H1 (cell line): ENCODE measurements around the gene NT5M. TPM values are rescaled to one million over a fixed set of nuclear protein-coding genes. Genes with fewer than 3 reads are reported as not detected.

Source experiments
- CTCF ChIA-PET: fragments of 300-600 bp; sonication (Branson Sonifier 250); formaldehyde crosslinking; loops from one replicate; lab custom pipeline; 2021; ENCODE audit not compliant: partially characterized antibody; lab: Charles Lee
- POLR2A ChIA-PET: fragments of 300-600 bp; sonication (Branson Sonifier 250); formaldehyde crosslinking; loops from one replicate; lab custom pipeline; 2021; ENCODE audit warnings: inconsistent platforms; ENCODE audit not compliant: partially characterized antibody; lab: Charles Lee
- DNase-seq, 2 experiments: peaks; one replicate each; pipeline versions ENCODE4 v3.0.0 to v3.0.0-alpha.2; 2010 to 2022; ENCODE audit warnings: low spot score in 2 of 2, low read depth in 1 of 2, mixed read lengths in 1 of 2
- FAIRE-seq: peaks from 2 replicates; lab custom pipeline; 2011; peaks lifted over from hg19 to GRCh38; lab: Jason Lieb, UNC
- H2AFZ ChIP-seq: 2 replicates; pipeline ENCODE4 v1.8.1; 2012; ENCODE audit warnings: low read length, inconsistent platforms
- H2AK5ac ChIP-seq: 2 replicates; pipeline ENCODE4 v1.6.1; 2013; ENCODE audit warnings: low read depth, low read length
- H2BK120ac ChIP-seq: replicated peaks from 2 replicates; pipeline ENCODE3; 2013; ENCODE audit warnings: low read depth, low read length, inconsistent platforms
- H2BK12ac ChIP-seq: 2 replicates; pipeline ENCODE4 v1.6.1; 2013; ENCODE audit warnings: low read depth, low read length
- H2BK15ac ChIP-seq: 2 replicates; pipeline ENCODE4 v1.6.1; 2013; ENCODE audit warnings: low read length
- H2BK20ac ChIP-seq: 2 replicates; pipeline ENCODE4 v1.6.1; 2013; ENCODE audit warnings: low read length
- H2BK5ac ChIP-seq: 2 replicates; pipeline ENCODE4 v1.6.1; 2013; ENCODE audit warnings: low read depth, low read length
- H3K14ac ChIP-seq: 2 replicates; pipeline ENCODE4 v1.6.1; 2013; ENCODE audit warnings: inconsistent platforms; ENCODE audit not compliant: insufficient read length
- H3K18ac ChIP-seq: 2 replicates; pipeline ENCODE4 v1.6.1; 2013; ENCODE audit warnings: low read length; ENCODE audit errors: extremely low read depth
- H3K23ac ChIP-seq: 2 replicates; pipeline ENCODE4 v1.6.1; 2013; ENCODE audit warnings: inconsistent platforms; ENCODE audit not compliant: insufficient read length
- H3K23me2 ChIP-seq: 2 replicates; pipeline ENCODE4 v1.6.1; 2013; ENCODE audit warnings: low read depth, low read length
- H3K27ac ChIP-seq: 2 replicates; pipeline ENCODE4 v1.6.1; 2011; ENCODE audit warnings: low read depth, low read length, inconsistent platforms
- H3K27me3 ChIP-seq, 4 experiments: replicated peaks in 1 of 4; 1 replicate in 1 of 4; 2 replicates in 3 of 4; pipeline versions ENCODE4 v1.6.1 to v1.8.1; 2011 to 2013; ENCODE audit warnings: low read length in 3 of 4, mild to moderate bottlenecking in 3 of 4, inconsistent platforms in 2 of 4, mixed read lengths in 2 of 4, moderate library complexity in 1 of 4; ENCODE audit not compliant: control insufficient read depth in 3 of 4, insufficient read depth in 3 of 4; ENCODE audit errors: extremely low read depth in 1 of 4
- H3K36me3 ChIP-seq, 4 experiments: 2 replicates each; pipeline versions ENCODE4 v1.6.1 to v1.8.1; 2011 to 2013; ENCODE audit warnings: mild to moderate bottlenecking in 4 of 4, low read length in 3 of 4, moderate library complexity in 2 of 4, control low read depth in 1 of 4, inconsistent platforms in 1 of 4; ENCODE audit not compliant: insufficient read depth in 4 of 4, control insufficient read depth in 2 of 4
- H3K4ac ChIP-seq: replicated peaks from 2 replicates; pipeline ENCODE3; 2013; ENCODE audit warnings: low read length, low read depth, mixed read lengths, inconsistent platforms; ENCODE audit not compliant: insufficient read length
- H3K4me1 ChIP-seq, 4 experiments: replicated peaks in 1 of 4; 1 replicate in 1 of 4; 2 replicates in 3 of 4; pipeline versions ENCODE4 v1.6.1 to v1.8.1; 2011 to 2013; ENCODE audit warnings: low read length in 3 of 4, inconsistent platforms in 2 of 4, mixed read lengths in 1 of 4; ENCODE audit not compliant: insufficient read depth in 4 of 4, control insufficient read depth in 3 of 4
- H3K4me2 ChIP-seq, 2 experiments: 2 replicates each; pipeline versions ENCODE4 v1.6.1 to v1.8.1; 2011 to 2013; ENCODE audit warnings: low read depth in 2 of 2, low read length in 2 of 2, control low read depth in 1 of 2, inconsistent platforms in 1 of 2, mild to moderate bottlenecking in 1 of 2; ENCODE audit not compliant: insufficient read depth in 1 of 2
- H3K4me3 ChIP-seq, 4 experiments: fragments of 200-600, 300-600 bp in 1 of 4; sonication (generic), shearing (Covaris generic), sonication (Bioruptor Twin) in 1 of 4; 2 replicates each; pipeline versions ENCODE4 v1.5.1 to v1.8.1; 2011 to 2016; ENCODE audit warnings: low read length in 4 of 4, low read depth in 3 of 4, control low read depth in 2 of 4, inconsistent platforms in 2 of 4, mild to moderate bottlenecking in 2 of 4, mixed read lengths in 1 of 4, moderate library complexity in 1 of 4; ENCODE audit not compliant: insufficient read depth in 2 of 4; ENCODE audit errors: extremely low read depth in 1 of 4
- H3K56ac ChIP-seq: replicated peaks from 2 replicates; pipeline ENCODE3; 2013; ENCODE audit warnings: low read depth, mild to moderate bottlenecking, mixed read lengths, low read length, inconsistent platforms; ENCODE audit not compliant: insufficient read length
- H3K79me1 ChIP-seq: 2 replicates; pipeline ENCODE4 v1.6.1; 2013; ENCODE audit warnings: low read depth, low read length, control low read depth
- H3K79me2 ChIP-seq, 2 experiments: 2 replicates each; pipeline versions ENCODE4 v1.6.1 to v1.8.1; 2012 to 2013; ENCODE audit warnings: low read length in 2 of 2, mild to moderate bottlenecking in 2 of 2, inconsistent platforms in 1 of 2; ENCODE audit not compliant: insufficient read depth in 2 of 2, control insufficient read depth in 1 of 2
- H3K9ac ChIP-seq, 4 experiments: replicated peaks in 1 of 4; 1 replicate in 1 of 4; 2 replicates in 3 of 4; pipeline versions ENCODE4 v1.6.1 to v1.8.1; 2011 to 2013; ENCODE audit warnings: low read depth in 3 of 4, low read length in 3 of 4, control low read depth in 2 of 4, mild to moderate bottlenecking in 2 of 4, moderate library complexity in 2 of 4, inconsistent platforms in 1 of 4; ENCODE audit errors: extremely low read depth in 1 of 4
- H3K9me3 ChIP-seq, 2 experiments: 2 replicates each; pipeline versions ENCODE4 v1.6.1 to v1.8.1; 2012 to 2013; ENCODE audit warnings: mild to moderate bottlenecking in 2 of 2, moderate library complexity in 2 of 2, control low read depth in 1 of 2, inconsistent platforms in 1 of 2, low read depth in 1 of 2, low read length in 1 of 2, mixed read lengths in 1 of 2; ENCODE audit not compliant: insufficient read depth in 2 of 2
- H4K20me1 ChIP-seq, 2 experiments: replicated peaks in 1 of 2; 2 replicates each; pipeline versions ENCODE3 to v1.8.1; 2011 to 2013; ENCODE audit warnings: inconsistent platforms in 2 of 2, low read length in 2 of 2, mild to moderate bottlenecking in 1 of 2; ENCODE audit not compliant: insufficient read depth in 2 of 2, control insufficient read depth in 1 of 2
- H4K5ac ChIP-seq: 2 replicates; pipeline ENCODE4 v1.6.1; 2013; ENCODE audit warnings: low read length, low read depth, mixed read lengths, inconsistent platforms; ENCODE audit not compliant: insufficient read length
- H4K8ac ChIP-seq: 2 replicates; pipeline ENCODE4 v1.8.0; 2013; ENCODE audit warnings: mild to moderate bottlenecking, moderate library complexity, low read length, inconsistent platforms; ENCODE audit not compliant: insufficient read depth; ENCODE audit errors: extremely low read depth
- H4K91ac ChIP-seq: replicated peaks from 2 replicates; pipeline ENCODE3; 2013; ENCODE audit warnings: low read length, mixed read lengths, inconsistent platforms; ENCODE audit not compliant: insufficient read length
- CBX8 ChIP-seq: fragments of 300-800, 300-1000 bp; sonication (generic); IDR thresholded peaks from 2 replicates; pipeline ENCODE4 v1.7.1; 2016; ENCODE audit warnings: low read depth, low read length, borderline replicate concordance
- CREB1 ChIP-seq: IDR thresholded peaks from 2 replicates; pipeline ENCODE4 v1.6.1; 2012; ENCODE audit warnings: inconsistent platforms
- CTBP2 ChIP-seq: IDR thresholded peaks from 2 replicates; pipeline ENCODE4 v1.7.0; 2011; ENCODE audit warnings: borderline replicate concordance, mild to moderate bottlenecking, moderate library complexity, mixed read lengths, low read length; ENCODE audit not compliant: insufficient read depth, insufficient read length
- EP300 ChIP-seq, 2 experiments: IDR thresholded peaks; 1 replicate in 1 of 2; 2 replicates in 1 of 2; pipeline ENCODE4 v1.6.1; 2011 to 2012; ENCODE audit warnings: low read depth in 2 of 2, low read length in 2 of 2, mild to moderate bottlenecking in 2 of 2, borderline replicate concordance in 1 of 2, inconsistent platforms in 1 of 2, moderate library complexity in 1 of 2
- HDAC2 ChIP-seq, 2 experiments: fragments of 300-600 bp in 1 of 2; sonication (generic) in 1 of 2; IDR thresholded peaks; 2 replicates each; pipeline ENCODE4 v1.6.1; 2011 to 2012; ENCODE audit warnings: low read depth in 2 of 2, low read length in 2 of 2, mild to moderate bottlenecking in 2 of 2, moderate library complexity in 2 of 2, borderline replicate concordance in 1 of 2, inconsistent platforms in 1 of 2
- KDM1A ChIP-seq: fragments of 200-600, 300-600 bp; sonication (generic); IDR thresholded peaks from 2 replicates; pipeline ENCODE4 v1.7.1; 2016; ENCODE audit warnings: mild to moderate bottlenecking, low read length, borderline replicate concordance
- RAD21 ChIP-seq, 2 experiments: IDR thresholded peaks in 1 of 2; conservative IDR thresholded peaks in 1 of 2; 2 replicates each; pipeline ENCODE4 v1.6.1; 2011; ENCODE audit warnings: low read depth in 2 of 2, low read length in 2 of 2, improper control_type of control experiment in 1 of 2, inconsistent platforms in 1 of 2, mild to moderate bottlenecking in 1 of 2, moderate library complexity in 1 of 2
- SP1 ChIP-seq: IDR thresholded peaks from 2 replicates; pipeline ENCODE4 v1.6.1; 2011; ENCODE audit warnings: low read depth, low read length
- TCF12 ChIP-seq: IDR thresholded peaks from 2 replicates; pipeline ENCODE4 v1.6.1; 2011; ENCODE audit warnings: low read depth, mild to moderate bottlenecking, low read length
- WGBS, 2 experiments: shearing (Covaris generic) in 1 of 2; methylation state at CpG; one replicate each; pipeline versions ENCODE4 v1.1.6 to v1.1.7; 2013 to 2015; ENCODE audit warnings: low lambda C conversion rate in 2 of 2, mixed read lengths in 2 of 2, inconsistent platforms in 1 of 2, low coverage in 1 of 2, missing lambda C conversion rate in 1 of 2; ENCODE audit not compliant: insufficient replicate concordance in 2 of 2, insufficient coverage in 1 of 2, insufficient read length in 1 of 2; ENCODE audit errors: extremely low coverage in 1 of 2, missing lambda C conversion rate in 1 of 2; 5-methylcytosine and 5-hydroxymethylcytosine counted together
- polyA plus RNA-seq, 7 experiments: library from polyadenylated mRNA; depleted of rRNA in 3 of 7; stranded (reverse) in 5 of 7; unstranded in 2 of 7; fragments of >200 nt in 5 of 7; fragments of 200-250 nt in 2 of 7; gene quantifications; 1 replicate in 5 of 7; 2 replicates in 1 of 7; 4 replicates in 1 of 7; pipeline versions ENCODE4 v1.2.1 to v1.2.3, GENCODE V29; 2011 to 2013; ENCODE audit warnings: missing spikeins in 2 of 7, mixed read lengths in 2 of 7
- total RNA-seq: library from RNA; stranded (reverse); fragmentation: NEBNext Ultra II Directional; extraction: Animal tissue kit (Norgen Biotek cat#: 25700); gene quantifications from 2 replicates; pipeline ENCODE4 v1.2.1, GENCODE V29; 2021

NT5M gene
- total and polyA plus RNA-seq, 2 of the 8 experiments (the other 6 are each of a cell fraction or from before 2014, with no cell fraction given), result 7.6 to 18.2 TPM

DNA sequence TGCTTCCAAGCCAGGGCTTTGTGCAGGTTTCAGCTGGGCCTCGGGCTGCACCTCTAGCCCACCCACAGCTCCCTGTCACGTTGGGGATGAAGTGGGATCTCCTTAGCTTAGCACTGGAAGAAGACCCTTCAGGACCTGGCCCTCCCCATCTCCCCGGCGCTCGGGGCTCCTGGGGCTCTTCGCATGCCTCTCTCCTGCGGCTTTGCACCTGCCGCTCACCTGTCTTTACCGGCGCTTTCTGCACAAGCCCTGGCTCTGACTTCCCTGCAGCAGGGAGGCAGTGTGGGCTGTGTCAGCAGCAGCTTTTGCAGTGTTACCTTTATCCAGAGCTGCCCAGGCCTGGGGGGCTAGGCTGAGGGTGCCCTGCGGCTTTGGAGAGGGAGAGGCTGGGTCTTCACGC lies 52.3 kb downstream of the NT5M start:
- H3K79me1 ChIP-seq, result no peaks in the 10 kb centered on the region
- no peaks in the 10 kb centered on the region for H3K79me2 ChIP-seq
- H2AFZ ChIP-seq, result peak overlapping the region; percentile 30; the same call in 1 of the 2 replicates
- no peaks in the 10 kb centered on the region for H4K20me1 ChIP-seq
- H2AK5ac ChIP-seq, result no peak overlapping the region
- H3K4me2 ChIP-seq, result peak overlapping the region in 1 of 2 experiments; percentile 44; a peak in 2 of 4 replicates
- H3K23ac ChIP-seq, result no peak overlapping the region
- H4K5ac ChIP-seq, result no peak overlapping the region
- H3K4me3 ChIP-seq, result no peak overlapping the region
- FAIRE-seq (no peak), DNase-seq (no peak)
- no peak overlapping the region for H3K9ac ChIP-seq
- CTCF ChIA-PET, result interaction anchor here (0.7 to 8.0 kb wide), 51 partner anchors 9 to 370 kb away, joined by 3 to 94 read pairs (median 5); partner anchors contain the start of gene RASD1
- 0 out of 2 replicates have a peak overlapping the region, but pooled peaks have one; percentile 48 for H3K18ac ChIP-seq
- no peaks in the 10 kb centered on the region for H3K9me3 ChIP-seq
- H3K23me2 ChIP-seq, result no peaks in the 10 kb centered on the region
- POLR2A ChIA-PET, result interaction anchor here (0.8 to 2.3 kb wide), 3 partner anchors 135 to 141 kb away, joined by 3 to 13 read pairs (median 5); partner anchors contain the start of gene RASD1
- H2BK5ac ChIP-seq, result no peak overlapping the region
- no peak overlapping the region for H3K56ac ChIP-seq
- peaks cover 0 to 17% (median 8%) of the 10 kb centered on the region in 4 experiments; a peak in 5 of 7 replicates for H3K4me1 ChIP-seq
- H3K27me3 ChIP-seq, result no peaks in the 10 kb centered on the region
- 78% methylated on average over 11 of the region's 12 CpGs; no CpG with 5 or more reads in 1 of the 2 experiments for WGBS, 2 experiments
- H4K91ac ChIP-seq, result peak overlapping the region; percentile 35
- no peak overlapping the region for H3K14ac ChIP-seq
- peak overlapping the region; percentile 29; the same call in 1 of the 2 replicates for H4K8ac ChIP-seq
- no peaks in the 10 kb centered on the region for H3K36me3 ChIP-seq
- H3K27ac ChIP-seq, result no peak overlapping the region
- H2BK15ac ChIP-seq, result no peak overlapping the region; the same call in 1 of the 2 replicates
- peak overlapping the region; percentile 28; the same call in 1 of the 2 replicates for H2BK12ac ChIP-seq
- H3K4ac ChIP-seq, result no peak overlapping the region
- no peak overlapping the region for H2BK120ac ChIP-seq
- no peak overlapping the region for H2BK20ac ChIP-seq
- no peak for TF ChIP-seq TCF12
- TF ChIP-seq CTBP2, result no peak
- TF ChIP-seq SP1, result no peak
- TF ChIP-seq RAD21 (IDR thresholded peaks at IDR 0.05 in 1 of 2, conservative IDR thresholded peaks at IDR 0.05 in 1 of 2; ENCODE audit: low read depth in 2 of 2, low read length in 2 of 2), result no peak
- TF ChIP-seq CREB1, result no peak
- TF ChIP-seq KDM1A, result no peak
- no peak for TF ChIP-seq EP300 (IDR thresholded peaks at IDR 0.05; ENCODE audit: borderline replicate concordance in 1 of 2, low read depth in 2 of 2, low read length in 2 of 2)
- TF ChIP-seq HDAC2 (IDR thresholded peaks at IDR 0.05; ENCODE audit: borderline replicate concordance in 1 of 2, low read depth in 2 of 2, low read length in 2 of 2), result no peak
- TF ChIP-seq CBX8, result no peak
